GM19238 (cell line): ENCODE results near the gene SRRT.
"Not testable (repeated sequence)": the region's sequence is repeated elsewhere in the genome, so short reads cannot be mapped to it uniquely, and the experiment has no call there.

ENCODE experiments used
- DNase-seq: peaks from one replicate; pipeline ENCODE4 v3.0.0; 2011; ENCODE audit warnings: low spot score; ENCODE audit not compliant: insufficient read length

The SRRT gene

GRCh38 chr7:100854146-100854895 is 20.6 kb upstream of the SRRT start:
- no peak for DNase-seq

GRCh38 chr7:100854899-100855298 is 20.0 kb upstream of the SRRT start:
- not testable (repeated sequence) for DNase-seq

DNA sequence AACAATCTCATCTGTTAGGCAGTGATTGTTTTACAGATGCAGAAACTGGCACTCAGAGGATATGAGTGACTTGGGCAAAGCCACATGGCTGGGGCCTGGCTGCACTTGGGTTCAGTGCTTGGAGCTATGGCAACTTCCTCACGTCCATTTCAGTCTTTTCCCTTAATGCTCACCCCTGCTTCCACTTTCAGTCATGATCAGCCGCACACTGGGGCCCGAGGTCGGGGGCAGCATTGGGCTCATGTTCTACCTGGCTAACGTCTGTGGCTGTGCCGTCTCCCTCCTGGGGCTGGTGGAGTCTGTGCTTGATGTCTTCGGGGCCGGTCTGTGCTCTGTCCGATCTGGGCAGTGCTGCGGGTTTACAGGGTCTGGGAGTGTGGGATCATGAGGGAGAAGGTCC is 19.4 kb upstream of the SRRT start:
- no peak for DNase-seq

DNA sequence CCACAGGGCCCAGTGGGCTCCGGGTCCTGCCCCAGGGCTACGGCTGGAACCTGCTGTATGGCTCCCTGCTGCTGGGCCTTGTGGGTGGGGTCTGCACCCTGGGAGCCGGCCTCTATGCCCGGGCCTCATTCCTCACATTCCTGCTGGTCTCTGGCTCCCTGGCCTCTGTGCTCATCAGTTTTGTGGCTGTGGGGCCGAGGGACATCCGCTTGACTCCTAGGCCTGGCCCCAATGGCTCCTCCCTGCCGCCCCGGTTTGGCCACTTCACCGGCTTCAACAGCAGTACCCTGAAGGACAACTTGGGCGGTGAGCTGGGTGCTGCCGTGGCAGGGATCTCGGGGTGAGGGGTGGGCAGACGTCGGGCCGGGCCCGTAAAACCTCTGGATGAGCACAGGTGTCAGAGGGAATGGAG is 18.0 kb upstream of the SRRT start:
- DNase-seq: no peak

DNA sequence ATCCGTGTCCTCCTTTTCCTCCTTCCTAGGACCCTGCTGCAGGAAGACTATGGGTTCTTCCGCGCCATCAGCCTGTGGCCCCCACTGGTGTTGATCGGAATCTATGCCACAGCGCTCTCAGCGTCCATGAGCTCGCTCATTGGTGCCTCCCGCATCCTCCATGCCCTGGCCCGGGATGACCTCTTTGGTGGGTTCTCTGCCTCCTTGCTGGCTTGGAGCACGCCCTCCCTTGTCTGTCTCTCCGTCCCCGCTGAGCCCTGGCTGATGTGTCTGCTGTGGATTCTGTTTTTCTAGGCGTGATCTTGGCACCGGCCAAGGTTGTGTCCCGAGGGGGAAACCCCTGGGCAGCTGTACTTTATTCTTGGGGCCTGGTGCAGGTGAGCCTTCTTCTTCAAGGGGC is 15.0 kb upstream of the SRRT start:
- no peak for DNase-seq

DNA sequence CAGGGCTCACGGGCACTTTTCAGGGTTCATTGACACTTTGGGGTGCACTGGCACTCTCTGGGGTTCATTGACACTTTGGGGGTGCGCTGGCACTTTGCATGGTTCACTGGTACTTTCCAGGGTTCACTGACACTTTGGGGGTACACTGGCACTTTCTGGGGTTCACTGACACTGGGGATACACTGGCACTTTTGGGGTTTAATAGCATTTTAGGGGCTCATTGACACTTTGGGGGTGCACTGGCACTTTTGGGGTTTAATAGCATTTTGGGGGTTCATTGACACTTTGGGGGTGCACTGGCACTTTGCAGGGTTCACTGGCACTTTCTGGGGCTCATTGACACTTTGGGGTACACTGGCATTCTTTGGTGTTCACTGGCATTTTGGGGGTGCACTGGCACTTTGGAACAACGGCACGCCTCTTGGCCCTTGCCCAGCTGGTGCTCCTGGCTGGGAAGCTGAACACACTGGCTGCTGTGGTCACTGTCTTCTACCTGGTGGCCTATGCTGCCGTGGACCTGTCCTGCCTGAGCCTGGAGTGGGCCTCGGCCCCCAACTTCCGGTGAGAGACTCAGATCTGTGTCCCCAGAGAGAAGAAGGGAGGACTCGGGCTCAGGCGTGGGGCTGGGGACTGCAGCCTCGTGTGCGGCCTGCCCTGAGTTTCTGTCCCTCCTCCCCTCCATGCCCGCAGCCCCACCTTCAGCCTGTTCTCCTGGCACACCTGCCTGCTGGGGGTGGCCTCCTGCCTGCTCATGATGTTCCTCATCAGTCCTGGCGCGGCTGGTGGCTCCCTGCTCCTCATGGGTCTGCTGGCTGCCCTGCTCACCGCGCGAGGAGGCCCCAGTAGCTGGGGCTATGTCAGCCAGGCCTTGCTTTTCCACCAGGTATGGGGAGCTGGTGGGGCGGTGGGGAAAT is 13.9 kb upstream of the SRRT start:
- DNase-seq: no peak

GRCh38 chr7:100861616-100861985 is 13.3 kb upstream of the SRRT start:
- no peak for DNase-seq

GRCh38 chr7:100863406-100863950 is 11.4 kb upstream of the SRRT start:
- DNase-seq: no peak

DNA sequence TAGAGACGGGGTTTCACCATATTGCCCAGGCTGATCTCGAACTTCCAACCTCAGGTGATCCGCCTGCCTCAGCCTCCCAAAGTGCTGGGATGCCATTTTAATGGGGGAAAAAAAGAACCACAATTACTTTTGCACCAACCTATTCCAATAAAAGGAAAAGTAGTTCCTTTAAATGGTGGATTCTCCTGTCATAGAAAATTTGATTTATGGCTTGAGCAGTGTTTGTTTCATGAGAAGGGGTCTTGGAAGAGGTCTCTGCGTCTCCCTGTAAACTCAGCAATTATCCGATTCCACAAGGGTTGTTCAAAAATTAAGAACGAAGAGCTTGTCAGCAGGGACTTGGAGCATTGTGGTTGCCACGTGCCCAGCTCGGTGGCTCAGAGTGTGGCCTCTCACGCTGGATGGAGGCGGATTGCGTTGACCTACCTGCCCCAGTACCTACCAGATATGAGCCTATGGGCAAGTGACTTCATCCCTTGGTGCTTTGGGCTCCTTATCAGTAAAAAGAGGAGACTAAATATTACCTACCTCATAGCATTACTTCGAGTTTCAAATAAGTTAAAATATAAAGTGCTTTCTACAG is 10.5 kb upstream of the SRRT start:
- no peak for DNase-seq

GRCh38 chr7:100865372-100865911 is 9.5 kb upstream of the SRRT start:
- DNase-seq: no peak

- no peak for DNase-seq
These were observed 8.8 kb upstream of the SRRT start for GRCh38 chr7:100865938-100866728.

DNA sequence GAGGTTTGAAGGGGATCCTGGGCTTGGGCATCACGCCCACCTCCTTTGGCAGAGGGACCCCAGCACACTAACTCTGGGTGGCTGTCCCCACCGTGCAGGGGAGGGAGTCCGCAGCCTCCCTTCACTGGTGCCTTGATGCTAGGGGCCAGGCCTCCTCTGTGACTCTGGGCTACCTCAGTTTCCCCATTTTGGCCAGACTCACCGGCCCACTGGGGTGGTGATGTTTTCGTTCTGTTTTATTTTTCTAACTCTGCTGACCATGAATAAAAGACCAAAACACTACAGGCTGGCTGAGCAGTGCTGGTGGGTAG is 8.2 kb upstream of the SRRT start:
- no peak for DNase-seq

- DNase-seq: peak; percentile 81
These were observed 7.7 kb upstream of the SRRT start, which contains the start of gene TRIP6 for GRCh38 chr7:100867040-100867775. TRIP6 (plus strand) TSS chr7:100867387; CDS start chr7:100867498, 111 bp downstream.

- DNase-seq: no peak
These were observed 7.0 kb upstream of the SRRT start for GRCh38 chr7:100867776-100868485.

GRCh38 chr7:100873599-100874299 is 1.2 kb upstream of the SRRT start:
- DNase-seq: no peak

DNA sequence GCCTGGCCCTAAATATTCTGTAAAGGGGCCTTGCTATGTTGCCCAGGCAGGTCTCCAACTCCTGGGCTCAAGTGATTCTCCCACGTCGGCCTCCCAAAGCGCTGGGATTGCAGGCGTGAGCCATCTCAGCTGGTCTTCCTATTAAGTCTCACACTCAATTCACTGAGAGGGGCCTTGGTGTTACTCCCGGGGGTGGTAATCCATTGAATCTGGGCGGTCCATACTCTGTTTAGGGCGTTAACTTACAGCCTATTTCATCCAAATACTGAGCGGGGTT is 665 bp upstream of the SRRT start:
- no peak for DNase-seq

DNA sequence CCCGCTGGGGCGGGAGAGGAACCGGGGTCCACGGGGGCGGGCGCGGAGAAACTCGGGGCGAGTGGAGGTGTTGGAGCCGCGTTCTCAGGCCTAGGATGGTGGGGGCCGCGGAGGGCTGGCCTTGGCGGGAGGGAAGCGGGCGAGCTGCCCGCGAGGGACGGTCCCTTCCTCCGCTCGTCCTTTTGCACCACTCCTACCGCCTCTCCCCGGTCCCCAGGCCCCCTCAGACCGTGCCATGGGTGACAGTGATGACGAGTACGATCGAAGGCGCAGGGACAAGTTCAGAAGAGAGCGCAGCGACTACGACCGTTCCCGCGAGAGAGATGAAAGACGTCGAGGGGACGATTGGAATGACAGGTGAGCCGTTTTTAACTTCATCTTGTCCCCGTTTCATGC is 451 bp downstream of the SRRT start:
- no peak for DNase-seq

GRCh38 chr7:100878013-100878412 is 3.1 kb downstream of the SRRT start:
- DNase-seq: no peak

DNA sequence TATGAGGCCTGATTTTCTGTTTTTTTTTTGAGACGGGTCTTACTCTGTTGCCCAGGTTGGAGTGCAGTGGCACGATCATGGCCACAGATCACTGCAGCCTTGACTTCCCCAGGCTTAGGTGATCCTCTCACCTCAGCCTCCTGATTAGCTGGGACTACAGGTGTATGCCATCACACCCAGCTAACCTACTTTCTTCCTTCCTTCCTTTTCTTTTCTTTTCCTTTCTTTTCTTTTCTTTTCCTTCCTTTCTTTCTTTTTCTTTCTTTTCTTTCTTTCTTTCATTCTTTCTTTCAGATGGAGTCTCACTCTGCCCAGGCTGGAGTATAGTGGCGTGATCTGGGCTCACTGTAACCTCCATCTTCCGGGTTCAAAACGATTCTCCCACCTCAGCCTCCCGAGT is 3.8 kb downstream of the SRRT start:
- DNase-seq: no peak
